Measurements from ENCODE around the gene FAM174C. TPM values are rescaled to one million over a fixed set of nuclear protein-coding genes. Genes with fewer than 3 reads are reported as not detected.

FAM174C gene
- polyA plus RNA-seq, 1 of the 3 experiments (the other 2 are of a cell fraction), result 78.0 TPM

- Histone ChIP-seq H3K27me3 (ENCODE audit: insufficient read depth) (no peaks in the 10 kb centered on the region), H3K36me3 (replicated peaks in 1 of 2; ENCODE audit: control insufficient read depth in 1 of 2, insufficient read depth in 2 of 2, low read length in 1 of 2) (peaks cover 17 to 25% of the 10 kb centered on the region in 2 experiments), H3K4me2 (peak overlapping the region; percentile 75; the same call in 1 of the 2 replicates), H4K20me1 (ENCODE audit: insufficient read depth) (peaks cover 31% of the 10 kb centered on the region), H3K9me2 (no peaks in the 10 kb centered on the region), H2AFZ (ENCODE audit: low read depth) (no peak overlapping the region), H3K9me3 (no peaks in the 10 kb centered on the region), H3K27ac (ENCODE audit: low read depth in 2 of 2, low read length in 1 of 2) (peak overlapping the region; percentile 75 to 95), H3F3A (replicated peaks; ENCODE audit: insufficient read depth) (peaks cover 39% of the 10 kb centered on the region), H3K4me1 (ENCODE audit: control insufficient read depth in 1 of 2, insufficient read depth in 2 of 2, low read depth in 1 of 2, low read length in 1 of 2) (peaks cover 17 to 36% of the 10 kb centered on the region in 2 experiments; a peak in 3 of 4 replicates), H3K4me3 (ENCODE audit: low read depth in 2 of 2, low read length in 1 of 2) (peak overlapping the region; percentile 79 to 86), H3K9ac (peak overlapping the region; percentile 98), H3K79me2 (ENCODE audit: insufficient read depth) (peaks cover 59% of the 10 kb centered on the region)
- WGBS (ENCODE audit: low lambda C conversion rate), result no CpG with 5 or more reads among the region's 67 CpGs
- ChIA-PET POLR2A (interaction anchor here (1.5 kb wide), 1 partner anchor 16 kb away, joined by 7 read pairs; no protein-coding TSS in a partner anchor), CTCF (interaction anchor here (0.6 to 2.5 kb wide), 4 partner anchors 10 to 361 kb away, joined by 3 to 13 read pairs (median 3); no protein-coding TSS in a partner anchor)
- DNase-seq, result no peak
- TF ChIP-seq YY1 (IDR thresholded peaks at IDR 0.05; ENCODE audit: low read depth) (no peak), NRF1 (IDR thresholded peaks at IDR 0.05; ENCODE audit: low read depth, low read length) (no peak), GATA2 (CRISPR knock-in tag; IDR thresholded peaks at IDR 0.05) (no peak), POLR2AphosphoS5 (IDR thresholded peaks at IDR 0.05; ENCODE audit: low read depth, low read length) (no peak), SIN3A (IDR thresholded peaks at IDR 0.05; ENCODE audit: borderline replicate concordance, low read depth, low read length) (no peak), TEAD4 (IDR thresholded peaks at IDR 0.05; ENCODE audit: borderline replicate concordance, insufficient read depth) (no peak), TCF12 (IDR thresholded peaks at IDR 0.05) (no peak), USF2 (IDR thresholded peaks at IDR 0.05; ENCODE audit: borderline replicate concordance, low read depth, low read length) (no peak), TAF1 (IDR thresholded peaks at IDR 0.05; ENCODE audit: borderline replicate concordance, low read depth, low read length) (no peak), PBX3 (IDR thresholded peaks at IDR 0.05) (no peak), IRF3 (IDR thresholded peaks at IDR 0.05; ENCODE audit: low read depth, low read length) (no peak), FOSL2 (IDR thresholded peaks at IDR 0.05; ENCODE audit: borderline replicate concordance, low read depth) (no peak), SMC3 (IDR thresholded peaks at IDR 0.05; ENCODE audit: low read depth, low read length) (no peak), MEF2A (IDR thresholded peaks at IDR 0.05; ENCODE audit: borderline replicate concordance, low read depth) (no peak), REST (IDR thresholded peaks at IDR 0.05; ENCODE audit: low read depth, low read length) (no peak), RFX5 (IDR thresholded peaks at IDR 0.05; ENCODE audit: low read length) (no peak), GABPA (IDR thresholded peaks at IDR 0.05; ENCODE audit: low read depth) (no peak), MXI1 (IDR thresholded peaks at IDR 0.05; ENCODE audit: low read depth, low read length) (no peak), MAX (IDR thresholded peaks at IDR 0.05; ENCODE audit: low read depth) (no peak)
Measured at GRCh38 chr19:1249990-1250436, 25.3 kb upstream of the FAM174C start.

All from SK-N-SH (cell line).